ENCODE data around the gene CATSPERZ. TPM values are rescaled to one million over a fixed set of nuclear protein-coding genes. Genes with fewer than 3 reads are reported as not detected.

Gene CATSPERZ
- total and polyA plus RNA-seq, 9 of the 15 experiments (the other 6 are each of a cell fraction or from before 2014, with no cell fraction given): 0.86 to 8.5 (median 3.5) TPM

DNA sequence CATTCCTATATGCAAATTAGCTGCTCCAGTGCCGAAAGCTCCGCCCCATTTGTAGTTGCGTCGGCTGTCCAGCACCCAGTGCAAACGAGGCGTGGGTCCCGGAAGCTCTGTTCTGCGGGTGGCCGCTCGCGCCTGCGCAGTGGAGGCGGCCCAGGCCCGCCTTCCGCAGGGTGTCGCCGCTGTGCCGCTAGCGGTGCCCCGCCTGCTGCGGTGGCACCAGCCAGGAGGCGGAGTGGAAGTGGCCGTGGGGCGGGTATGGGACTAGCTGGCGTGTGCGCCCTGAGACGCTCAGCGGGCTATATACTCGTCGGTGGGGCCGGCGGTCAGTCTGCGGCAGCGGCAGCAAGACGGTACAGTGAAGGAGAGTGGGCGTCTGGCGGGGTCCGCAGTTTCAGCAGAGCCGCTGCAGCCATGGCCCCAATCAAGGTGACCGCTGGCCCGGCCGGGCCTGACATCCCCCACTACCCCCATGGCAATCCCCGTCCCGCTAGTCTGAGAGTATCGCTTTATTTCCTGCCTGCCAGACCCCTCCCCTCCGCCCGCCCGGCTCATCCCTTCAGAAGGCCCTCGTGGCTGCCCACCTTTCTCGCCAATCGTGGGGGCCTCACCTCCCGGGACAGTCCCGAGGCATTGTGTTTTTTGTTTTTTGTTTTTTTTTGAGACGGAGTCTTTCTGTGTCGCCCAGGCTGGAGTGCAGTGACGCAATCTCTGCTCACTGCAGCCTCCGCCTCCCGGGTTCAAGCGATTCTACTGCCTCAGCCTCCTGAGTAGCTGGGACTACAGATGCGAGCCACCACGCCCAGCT lies 18.0 kb downstream of the CATSPERZ start, which contains the start of gene PRDX5 (continued):
- peak in 1 of 2 experiments; percentile 48 for TF ChIP-seq AFF1 (IDR thresholded peaks at IDR 0.05; ENCODE audit: low read depth in 1 of 2, partially characterized antibody in 2 of 2)
- no peak for TF ChIP-seq ZNF668 (CRISPR knock-in tag; IDR thresholded peaks at IDR 0.05)
- peak; percentile 90 for TF ChIP-seq CCNT2 (IDR thresholded peaks at IDR 0.05; ENCODE audit: borderline replicate concordance, extremely low read depth, insufficient read length, low read depth, low read length)
- peak; percentile 26 for TF ChIP-seq FUS (optimal IDR thresholded peaks at IDR 0.05; ENCODE audit: low read depth, low read length)
- 0 out of 2 replicates have a peak, but pooled peaks have one; percentile 3 for TF ChIP-seq CREB3 (tag; conservative IDR thresholded peaks at IDR 0.05; ENCODE audit: low read depth)
- TF ChIP-seq TRIM25 (IDR thresholded peaks at IDR 0.05; ENCODE audit: borderline replicate concordance): peak; percentile 49; the same call in 1 of the 2 replicates
- TF ChIP-seq ZBTB9 (CRISPR knock-in tag; IDR thresholded peaks at IDR 0.05): no peak
- TF ChIP-seq ZBTB2 (IDR thresholded peaks at IDR 0.05): peak; percentile 93
- 0 out of 4 replicates have a peak, but pooled peaks of 1 of the 2 experiments have one; percentile 48 for TF ChIP-seq TEAD1 (CRISPR knock-in tag; IDR thresholded peaks at IDR 0.05)
- TF ChIP-seq NFIC (IDR thresholded peaks at IDR 0.05): peak; percentile 48
- peak; percentile 64; the same call in 1 of the 2 replicates for TF ChIP-seq SMARCA5 (IDR thresholded peaks at IDR 0.05)
- TF ChIP-seq ZNF780A (CRISPR knock-in tag; IDR thresholded peaks at IDR 0.05): no peak
- TF ChIP-seq ZNF232 (CRISPR knock-in tag; IDR thresholded peaks at IDR 0.05): no peak
- no peak for TF ChIP-seq DDX20 (tag; IDR thresholded peaks at IDR 0.05; ENCODE audit: low read depth)
- TF ChIP-seq ZFX (CRISPR knock-in tag; IDR thresholded peaks at IDR 0.05): peak; percentile 71
- peak; percentile 46; the same call in 1 of the 2 replicates for TF ChIP-seq GATAD2B (IDR thresholded peaks at IDR 0.05; ENCODE audit: borderline replicate concordance)
- peak; percentile 83; the same call in 1 of the 2 replicates for TF ChIP-seq TARDBP (IDR thresholded peaks at IDR 0.05)
